HG03432 (cell line): ENCODE data around the gene MRPL37.
"Not testable (repeated sequence)": the region's sequence is repeated elsewhere in the genome, so short reads cannot be mapped to it uniquely, and the experiment has no call there.

Experiments
- ATAC-seq: cut with Tn5 transposase; IDR thresholded peaks from one replicate; pipeline ENCODE4 v1.9.1; 2021; ENCODE audit warnings: mild to moderate bottlenecking, moderate library complexity; ENCODE audit not compliant: unreplicated experiment

The MRPL37 gene

DNA sequence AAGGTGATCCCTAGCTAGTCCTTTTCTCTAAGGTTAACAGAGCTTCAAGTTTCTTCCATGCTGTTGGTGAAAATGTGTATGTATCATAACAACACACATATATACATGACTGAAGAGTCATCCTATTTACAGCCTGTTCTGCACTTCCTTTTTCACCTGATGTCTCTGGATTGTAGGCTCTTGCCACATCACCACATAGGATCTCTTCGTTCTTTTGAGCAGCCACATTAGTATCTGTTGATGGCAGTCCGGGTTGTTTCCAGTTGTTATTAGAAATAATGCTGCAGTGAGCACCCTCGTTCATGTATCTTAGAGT is 19.7 kb downstream of the MRPL37 start:
- ATAC-seq: no peak

DNA sequence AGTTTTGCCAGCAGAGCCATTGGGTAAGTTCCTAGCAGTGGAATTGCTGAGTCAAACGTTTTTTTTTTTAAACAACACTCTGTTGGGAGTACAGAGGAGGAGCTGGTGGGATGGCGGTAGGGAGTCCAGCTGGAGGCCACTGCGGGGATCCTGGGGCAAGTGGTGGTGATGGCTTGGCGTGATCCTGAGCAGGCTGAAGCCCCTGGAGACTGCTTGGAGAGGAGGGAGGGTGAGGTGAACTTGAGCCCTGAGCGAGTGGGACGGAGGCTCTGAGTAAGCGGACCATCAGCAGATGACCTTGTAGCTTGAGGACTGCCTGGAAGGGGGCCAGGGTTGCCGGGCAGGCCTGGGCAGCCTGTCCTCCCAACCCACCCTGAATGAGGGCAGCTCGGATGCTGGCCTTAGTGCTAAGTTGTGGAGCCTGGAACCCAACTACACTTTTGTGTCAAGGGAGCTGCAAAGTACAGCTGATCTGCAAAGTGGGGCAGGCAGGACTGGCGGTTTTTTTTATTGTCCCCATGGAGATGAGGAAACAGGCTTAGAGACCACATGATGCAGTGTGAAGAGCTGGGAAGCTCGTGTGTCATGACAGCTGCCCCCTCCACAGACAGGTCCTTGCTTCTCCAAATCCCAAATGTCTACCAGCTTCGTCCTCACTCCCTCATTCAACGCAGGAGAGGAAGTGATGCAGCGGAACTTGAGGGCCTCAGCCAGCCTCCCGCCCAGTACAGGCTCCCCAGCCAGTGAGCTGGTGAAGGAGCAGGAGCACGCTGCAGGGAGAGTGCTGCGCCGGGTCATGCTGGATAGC is 20.2 kb downstream of the MRPL37 start:
- no peak for ATAC-seq

DNA sequence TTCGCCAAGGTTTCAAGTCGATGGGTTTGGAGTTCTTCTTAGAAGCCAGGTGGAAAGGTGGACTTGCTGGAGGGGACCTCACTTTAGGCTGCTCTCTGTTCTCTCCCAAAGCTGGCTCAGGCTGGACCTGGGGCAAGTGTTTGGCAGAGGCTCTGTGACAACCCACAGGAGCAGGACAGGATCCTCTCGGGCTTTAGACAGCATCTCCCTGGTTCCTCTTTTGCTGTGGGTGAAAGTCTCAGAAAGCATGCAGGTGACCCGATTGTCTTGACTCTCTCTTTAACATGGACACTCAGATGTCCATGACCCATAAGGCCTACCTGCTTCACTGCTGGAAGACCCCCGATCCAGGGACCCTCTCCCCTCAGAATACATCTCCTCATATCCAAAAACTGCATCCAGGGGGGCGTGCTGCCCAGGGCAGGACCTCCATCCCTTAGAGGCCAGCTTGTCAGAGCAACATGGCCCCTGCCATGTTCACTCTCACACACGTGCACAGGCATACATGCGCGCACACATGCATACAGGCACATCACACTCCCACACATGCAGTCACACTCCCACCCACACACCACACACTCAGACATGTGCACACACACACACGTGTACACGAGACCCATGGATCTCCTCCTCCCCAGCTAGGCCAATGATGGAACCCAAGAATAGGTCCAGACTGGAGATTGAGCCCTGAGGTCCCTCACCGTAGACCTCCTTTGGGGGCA is 21.3 kb downstream of the MRPL37 start:
- no peak for ATAC-seq

DNA sequence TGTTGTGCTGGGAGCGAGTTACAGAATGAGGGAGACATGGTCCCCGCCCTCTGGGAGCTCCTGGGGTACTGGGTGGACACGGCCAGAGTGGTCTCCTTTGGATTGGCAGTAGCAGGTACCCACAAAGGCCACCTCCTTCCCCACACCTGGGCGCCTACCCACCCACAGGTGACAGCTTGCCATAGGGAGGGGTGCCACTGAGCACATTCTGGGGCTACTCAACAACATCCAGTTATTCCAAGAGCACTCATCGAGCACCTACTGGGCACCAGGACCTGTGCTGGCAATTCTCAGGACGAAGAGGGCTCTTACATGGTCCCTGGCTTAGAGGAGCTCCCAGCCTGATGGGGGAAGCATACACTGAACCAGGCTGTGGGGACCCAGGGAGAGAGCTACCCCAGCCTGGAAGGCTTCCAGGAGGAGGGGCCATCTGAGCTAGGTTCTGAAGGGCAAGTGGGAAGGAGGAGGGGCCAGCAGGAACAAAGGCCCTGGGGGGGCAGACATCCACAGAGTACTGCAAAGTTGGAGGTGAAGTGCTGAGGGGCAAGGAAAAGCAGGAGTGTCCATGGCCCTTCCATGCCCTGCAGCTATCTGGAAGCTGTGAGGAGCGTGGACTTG is 22.0 kb downstream of the MRPL37 start:
- no peak for ATAC-seq

DNA sequence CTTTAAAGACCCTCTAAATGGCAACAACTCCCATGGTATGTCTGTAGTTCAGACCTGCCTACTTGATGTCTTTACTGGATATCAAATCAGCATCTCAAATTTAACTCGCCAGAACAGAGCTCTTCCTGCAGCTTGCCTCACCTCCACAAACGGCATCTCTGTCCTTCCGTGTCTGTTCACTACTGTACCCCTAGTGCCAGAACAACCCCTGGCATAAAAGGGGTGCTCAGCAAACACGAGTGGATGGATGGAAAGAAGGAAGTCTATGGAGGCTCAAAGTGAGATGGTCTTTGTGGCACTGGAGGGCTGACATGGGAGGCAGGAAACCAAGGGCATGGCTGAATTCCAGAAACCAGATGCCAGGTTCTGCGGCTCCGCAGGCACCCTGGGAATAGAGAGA is 22.7 kb downstream of the MRPL37 start:
- ATAC-seq: no peak

DNA sequence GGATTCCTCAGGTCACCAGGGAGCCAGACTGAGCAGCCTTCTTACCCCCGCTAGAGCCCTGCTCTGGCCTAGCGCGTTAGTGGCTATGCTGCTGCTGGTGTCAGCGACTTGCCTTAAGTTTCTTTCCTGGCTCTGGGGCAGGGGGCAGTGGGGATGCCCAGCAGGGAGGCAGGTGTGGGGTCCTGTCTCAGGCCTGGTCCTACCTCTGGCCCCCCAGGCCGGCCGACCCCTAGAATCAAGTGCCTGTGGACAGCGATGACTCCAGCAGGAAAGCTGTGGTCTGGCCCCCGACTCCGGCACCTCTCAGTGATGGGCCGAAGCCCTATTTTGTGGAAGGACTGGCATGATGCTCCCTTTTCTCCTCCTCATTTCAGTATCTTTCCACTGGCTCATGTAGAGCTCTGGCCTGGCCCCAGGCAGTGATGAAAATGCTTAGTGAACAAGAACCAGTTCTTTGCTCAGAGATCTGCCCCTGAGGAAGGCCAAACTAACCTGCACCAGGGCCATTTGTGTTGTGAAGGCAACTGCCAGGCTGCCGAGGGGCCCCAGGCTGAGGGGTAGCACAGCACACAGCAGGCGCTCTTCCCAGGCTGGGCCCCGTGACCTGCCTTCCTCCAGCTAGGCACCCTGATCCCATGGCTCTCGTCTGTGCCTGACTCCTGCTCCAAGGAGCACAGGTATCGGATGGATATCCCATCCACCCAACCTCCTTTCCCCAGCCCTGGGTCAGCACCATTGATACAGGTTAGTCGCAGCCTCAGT is 23.7 kb downstream of the MRPL37 start:
- no peak for ATAC-seq

DNA sequence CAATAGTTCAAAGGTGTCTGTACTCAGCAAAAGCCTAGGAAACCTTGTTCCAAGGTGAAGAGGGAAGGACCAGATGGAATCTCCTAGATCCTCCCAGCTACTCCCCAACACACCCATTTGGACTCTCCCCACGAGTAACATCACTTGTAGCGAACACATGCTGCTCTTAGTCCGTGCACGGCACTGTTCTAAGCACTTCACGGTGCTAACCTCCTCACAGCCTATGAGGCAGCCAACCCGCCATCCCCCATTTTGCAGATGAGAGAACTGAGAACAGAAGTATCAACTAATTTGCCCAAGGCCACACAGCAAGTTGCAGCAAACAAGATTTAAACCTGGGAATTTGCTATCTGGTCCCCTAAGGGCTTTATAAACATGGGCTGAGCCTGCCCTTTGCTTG is 24.3 kb downstream of the MRPL37 start:
- no peak for ATAC-seq

DNA sequence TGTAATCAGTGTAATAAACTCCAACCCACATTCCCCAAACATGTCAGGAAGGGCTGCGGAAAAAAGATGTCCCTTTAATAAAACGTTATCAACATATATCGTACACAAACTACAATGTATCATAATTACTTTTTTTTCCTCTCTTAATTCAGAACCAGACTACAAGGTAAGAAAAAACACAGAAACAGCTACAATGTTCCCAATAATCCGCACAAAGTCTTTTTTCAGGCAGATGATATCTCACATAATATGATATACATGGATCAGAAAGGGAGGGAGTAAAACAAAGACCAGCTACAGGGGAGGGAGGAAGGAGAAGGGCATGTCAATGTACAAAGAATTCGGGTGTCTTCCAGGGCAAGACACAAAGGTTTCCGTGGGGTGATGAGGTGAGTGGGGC is 25.4 kb downstream of the MRPL37 start:
- ATAC-seq: no peak

DNA sequence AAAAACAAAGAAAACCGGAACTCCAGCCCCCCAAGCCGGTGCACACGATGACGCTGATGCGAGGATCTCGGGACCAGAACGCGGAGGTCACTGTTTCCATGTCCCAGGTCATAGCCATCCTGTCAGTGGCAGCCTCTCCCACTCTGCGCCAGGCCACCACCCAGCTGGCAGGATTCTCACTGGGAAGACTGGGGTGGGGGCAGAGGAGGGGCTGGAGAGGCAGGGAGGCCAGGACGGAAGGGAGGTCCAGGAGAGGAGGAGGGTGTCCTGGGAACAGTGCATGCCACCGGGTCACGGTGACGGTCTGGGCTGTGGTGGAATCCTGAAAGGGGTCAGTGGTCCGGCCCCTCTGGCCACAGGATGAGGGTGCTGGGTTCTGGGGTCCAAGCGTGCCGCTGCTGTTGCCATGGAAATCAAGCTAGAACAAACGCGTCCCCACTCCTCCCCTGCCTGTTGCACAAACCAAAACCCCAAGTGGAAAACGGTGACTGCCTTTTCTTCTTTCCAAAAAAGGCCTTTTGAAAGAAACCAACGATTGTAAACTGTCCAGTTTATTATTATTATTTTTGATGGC is 26.1 kb downstream of the MRPL37 start:
- no peak for ATAC-seq

DNA sequence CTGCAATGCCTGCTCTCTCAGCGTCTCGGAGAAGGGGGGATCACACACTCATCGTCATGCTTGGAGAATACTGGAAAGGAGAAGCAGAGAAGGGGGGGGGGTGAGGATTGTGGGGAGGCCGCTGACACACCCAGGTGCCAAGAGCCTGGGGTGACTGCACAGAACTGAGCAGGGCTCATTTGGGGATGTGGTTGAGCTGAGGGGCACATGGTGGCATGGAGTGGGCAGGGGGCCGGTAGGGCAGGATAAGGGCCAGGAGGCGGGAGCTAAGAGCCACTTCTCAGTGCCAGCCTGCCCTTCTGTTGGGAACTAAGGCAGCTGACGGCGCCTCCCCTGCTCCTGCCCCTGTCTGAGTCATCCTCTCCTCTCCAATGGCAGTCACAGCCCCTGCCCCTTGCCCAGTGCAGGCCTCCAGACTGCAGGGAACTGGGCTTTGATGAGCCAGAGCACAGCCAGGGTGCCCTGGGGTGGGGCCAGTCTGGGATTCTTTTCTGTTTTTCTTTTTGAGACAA is 27.2 kb downstream of the MRPL37 start:
- ATAC-seq: no peak

DNA sequence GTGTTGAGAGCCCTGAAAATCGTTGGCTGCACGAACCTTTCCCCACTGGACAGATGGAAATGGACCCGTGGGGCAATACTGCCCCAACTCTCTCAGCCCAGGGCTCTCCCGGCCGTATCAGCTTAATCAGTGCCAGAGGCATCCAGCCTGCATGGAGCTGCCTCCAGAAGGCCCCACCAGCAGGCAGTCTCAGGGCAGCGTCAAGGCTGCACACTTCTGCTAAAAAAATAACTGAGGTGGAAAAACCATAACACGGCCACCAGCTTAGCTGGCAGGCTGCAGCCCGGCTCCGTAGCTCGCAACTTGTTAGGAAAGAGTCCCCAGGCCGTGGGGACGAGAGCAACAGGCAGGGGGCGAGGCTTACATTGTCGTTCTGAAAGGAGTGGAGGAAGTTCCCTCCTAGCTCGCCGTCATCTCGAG is 27.9 kb downstream of the MRPL37 start:
- ATAC-seq: no peak

DNA sequence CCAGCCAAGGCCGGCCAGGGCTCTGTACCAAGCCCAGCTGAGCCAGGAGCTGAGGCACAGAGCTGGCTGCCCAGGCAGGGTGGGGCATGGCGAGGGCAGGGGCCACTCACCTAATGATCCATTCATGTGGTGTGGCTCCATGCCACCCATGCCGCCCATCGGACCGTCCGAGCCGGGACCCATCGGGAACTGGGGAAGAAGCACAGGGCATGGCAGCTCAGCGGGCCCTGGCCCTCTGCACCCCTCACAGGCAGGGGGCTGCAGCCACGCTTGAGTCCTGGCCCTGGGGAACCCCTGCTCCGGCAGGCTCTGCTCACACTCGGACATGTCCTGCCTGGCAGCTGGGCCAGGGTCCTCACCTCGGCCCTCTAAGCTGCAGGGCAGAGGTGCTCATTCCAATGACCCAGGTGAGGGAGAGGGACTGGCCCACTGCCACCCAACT is 28.7 kb downstream of the MRPL37 start:
- ATAC-seq: no peak

DNA sequence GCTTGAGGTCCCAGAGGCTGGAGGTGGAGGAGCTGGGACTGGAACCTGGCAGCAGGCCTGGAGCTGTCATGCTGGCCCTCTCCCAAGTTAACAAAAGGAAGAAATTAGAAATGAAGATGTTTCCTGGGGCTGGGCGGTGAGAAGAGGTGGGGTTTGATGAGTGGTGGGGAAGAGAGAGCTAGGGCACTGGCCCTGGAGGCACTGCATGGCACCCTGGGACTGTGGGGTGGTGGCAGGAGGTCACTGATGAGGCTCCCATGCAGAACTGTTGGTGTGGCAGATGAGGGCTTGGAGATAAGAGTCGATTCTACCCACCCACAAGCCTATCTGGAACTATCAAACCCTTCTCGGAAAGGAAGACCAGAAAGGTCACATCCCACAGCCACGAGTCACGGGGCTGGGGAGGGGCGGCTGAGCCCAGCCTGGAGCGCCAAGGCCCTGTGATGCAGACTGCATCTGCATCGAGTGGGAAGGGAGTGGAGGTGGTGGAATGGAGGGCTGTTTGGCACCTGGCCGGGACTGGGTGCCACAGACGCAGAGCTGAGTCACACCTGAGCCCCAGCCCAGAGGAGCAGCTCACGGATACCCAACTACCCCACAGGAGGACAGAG is 29.4 kb downstream of the MRPL37 start:
- no peak for ATAC-seq

DNA sequence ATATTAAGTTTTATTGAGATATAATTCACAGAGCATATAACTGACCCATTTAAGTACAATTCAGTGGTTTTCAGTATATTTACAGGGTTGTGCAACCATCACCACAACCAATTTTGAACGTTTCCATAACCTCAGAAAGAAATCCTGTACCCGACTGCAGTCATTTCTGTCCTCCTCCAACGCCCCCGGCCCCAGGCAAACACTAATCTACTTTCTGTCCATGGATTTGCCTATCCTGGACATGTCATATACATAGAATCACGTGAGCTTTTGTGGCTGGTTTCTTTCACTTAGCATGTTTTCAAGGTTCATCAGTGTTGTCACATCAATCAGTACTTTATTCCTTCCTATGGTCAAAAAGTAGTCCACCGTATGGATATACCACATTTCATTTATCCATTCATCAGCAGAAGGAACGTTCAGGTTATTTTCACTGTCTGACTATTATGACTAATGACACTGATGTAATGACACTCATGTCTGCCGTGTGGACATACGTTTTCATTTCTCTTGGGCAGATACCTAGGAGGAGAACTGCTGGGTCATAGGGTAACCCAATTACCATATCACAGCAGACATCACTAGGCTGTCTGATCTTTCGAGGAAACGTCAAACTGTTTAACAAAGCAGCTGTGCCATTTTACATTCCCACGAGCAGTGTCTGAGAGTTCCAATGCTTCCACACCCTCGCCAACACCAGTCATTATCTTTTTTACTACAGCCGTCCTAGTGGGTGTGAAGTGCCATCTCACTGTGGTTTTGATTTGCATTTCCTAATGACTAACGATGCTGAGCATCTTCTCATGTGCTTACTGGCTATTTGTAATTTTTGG is 30.8 kb downstream of the MRPL37 start:
- no peak for ATAC-seq

DNA sequence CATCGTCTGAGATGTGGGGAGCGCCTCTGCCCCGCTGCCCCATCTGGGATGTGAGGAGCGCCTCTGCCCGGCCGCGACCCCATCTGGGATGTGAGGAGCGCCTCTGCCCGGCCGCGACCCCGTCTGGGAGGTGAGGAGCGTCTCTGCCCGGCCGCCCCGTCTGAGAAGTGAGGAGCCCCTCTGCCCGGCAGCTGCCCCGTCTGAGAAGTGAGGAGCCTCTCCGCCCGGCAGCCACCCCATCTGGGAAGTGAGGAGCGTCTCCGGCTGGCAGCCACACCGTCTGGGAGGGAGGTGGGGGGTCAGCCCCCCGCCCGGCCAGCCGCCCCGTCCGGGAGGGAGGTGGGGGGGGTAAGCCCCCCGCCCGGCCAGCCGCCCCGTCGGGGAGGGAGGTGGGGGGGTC is 33.2 kb downstream of the MRPL37 start:
- not testable (repeated sequence) for ATAC-seq

DNA sequence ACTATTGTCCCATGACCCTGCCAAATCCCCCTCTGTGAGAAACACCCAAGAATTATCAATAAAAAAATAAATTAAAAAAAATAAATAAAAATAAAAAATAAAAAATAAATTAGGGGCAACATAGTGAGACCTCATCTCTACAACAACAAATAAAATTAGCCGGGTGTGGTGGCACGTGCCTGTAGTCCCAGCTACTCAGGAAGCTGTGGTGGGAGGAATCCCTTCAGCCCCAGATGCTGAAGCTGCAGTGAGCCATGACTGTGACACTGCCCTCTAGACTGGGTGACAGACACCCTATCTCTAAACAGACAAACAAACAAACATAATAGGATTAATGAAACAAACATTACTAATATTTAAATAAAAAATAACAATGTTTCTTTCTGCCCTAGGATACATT is 34.3 kb downstream of the MRPL37 start:
- ATAC-seq: no peak

DNA sequence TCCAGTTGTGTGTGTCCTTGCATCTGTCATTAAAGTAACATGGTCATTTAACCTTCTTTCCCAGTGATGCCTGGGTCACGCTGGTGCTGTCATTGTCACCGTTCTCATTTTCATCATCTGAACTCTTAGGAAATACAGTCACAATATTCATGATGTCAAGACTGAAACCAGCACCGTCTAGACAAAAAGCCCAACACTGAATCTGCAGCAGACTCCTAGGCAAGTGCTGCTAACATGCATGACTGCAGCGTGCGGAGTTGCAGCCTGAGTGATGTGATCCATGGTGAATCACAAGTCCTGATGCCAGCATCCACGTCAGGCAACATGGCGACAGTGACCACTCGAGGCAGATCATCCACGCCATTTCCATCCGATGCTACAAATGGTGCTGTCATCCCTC is 37.6 kb downstream of the MRPL37 start:
- no peak for ATAC-seq

DNA sequence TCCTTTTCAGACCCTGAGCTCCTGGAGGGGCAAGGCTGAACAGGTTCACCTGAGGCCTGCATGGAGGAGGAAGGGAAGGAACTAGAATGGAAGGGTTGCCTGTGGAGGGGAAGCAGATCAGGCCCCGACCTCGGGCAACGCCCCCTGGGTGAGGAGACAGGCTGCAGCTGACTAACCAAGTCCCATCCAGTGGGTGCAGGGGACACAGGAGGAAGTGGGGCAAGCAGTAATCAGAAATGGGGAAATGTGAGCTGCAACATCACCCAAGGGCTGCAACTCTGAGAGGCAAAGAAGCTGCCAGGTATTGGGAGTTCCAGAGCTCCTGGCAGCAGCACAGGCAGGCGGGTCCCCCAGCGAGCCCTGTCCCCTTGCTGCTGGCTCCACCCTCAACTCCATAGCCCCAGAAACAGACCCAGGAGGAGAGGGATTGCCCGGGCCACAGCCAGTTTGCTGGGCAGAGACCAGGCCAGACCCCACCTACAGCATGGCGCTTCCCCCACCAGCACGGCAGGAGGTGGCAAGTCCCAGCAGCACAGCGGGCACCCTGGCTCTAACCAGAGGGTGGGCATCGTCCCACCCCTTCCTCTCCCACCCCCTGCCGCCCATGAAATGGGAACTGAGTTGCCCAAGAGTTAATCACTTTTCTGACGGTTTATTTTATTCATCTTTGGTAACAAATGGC is 38.5 kb downstream of the MRPL37 start:
- no peak for ATAC-seq

DNA sequence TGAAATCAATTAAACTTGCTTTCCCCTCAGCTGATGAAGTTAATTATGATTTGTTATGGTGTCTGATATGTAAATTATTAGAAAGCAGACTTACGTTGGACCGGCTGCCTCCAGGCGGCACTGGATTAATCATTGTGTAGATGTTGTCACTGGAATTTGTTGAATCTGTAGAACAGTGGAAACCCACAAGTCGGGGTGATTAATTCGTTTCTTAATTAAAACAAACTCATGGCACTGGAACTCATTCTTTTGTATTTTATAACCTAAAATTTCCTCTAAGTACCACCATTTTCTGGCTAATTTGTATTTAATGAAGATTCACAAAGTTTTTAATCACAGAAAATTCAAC is 39.0 kb downstream of the MRPL37 start:
- ATAC-seq: no peak
